H1 (cell line): ENCODE data around the gene USP35. TPM values are rescaled to one million over a fixed set of nuclear protein-coding genes. Genes with fewer than 3 reads are reported as not detected.

Experiments used
- CTCF ChIA-PET: fragments of 300-600 bp; sonication (Branson Sonifier 250); formaldehyde crosslinking; loops from one replicate; lab custom pipeline; 2021; ENCODE audit not compliant: partially characterized antibody; lab: Charles Lee
- POLR2A ChIA-PET: fragments of 300-600 bp; sonication (Branson Sonifier 250); formaldehyde crosslinking; loops from one replicate; lab custom pipeline; 2021; ENCODE audit warnings: inconsistent platforms; ENCODE audit not compliant: partially characterized antibody; lab: Charles Lee
- DNase-seq, 2 experiments: peaks; one replicate each; pipeline versions ENCODE4 v3.0.0 to v3.0.0-alpha.2; 2010 to 2022; ENCODE audit warnings: low spot score in 2 of 2, low read depth in 1 of 2, mixed read lengths in 1 of 2
- FAIRE-seq: peaks from 2 replicates; lab custom pipeline; 2011; peaks lifted over from hg19 to GRCh38; lab: Jason Lieb, UNC
- H2AFZ ChIP-seq: 2 replicates; pipeline ENCODE4 v1.8.1; 2012; ENCODE audit warnings: low read length, inconsistent platforms
- H2AK5ac ChIP-seq: 2 replicates; pipeline ENCODE4 v1.6.1; 2013; ENCODE audit warnings: low read depth, low read length
- H2BK120ac ChIP-seq: replicated peaks from 2 replicates; pipeline ENCODE3; 2013; ENCODE audit warnings: low read depth, low read length, inconsistent platforms
- H2BK12ac ChIP-seq: 2 replicates; pipeline ENCODE4 v1.6.1; 2013; ENCODE audit warnings: low read depth, low read length
- H2BK15ac ChIP-seq: 2 replicates; pipeline ENCODE4 v1.6.1; 2013; ENCODE audit warnings: low read length
- H2BK20ac ChIP-seq: 2 replicates; pipeline ENCODE4 v1.6.1; 2013; ENCODE audit warnings: low read length
- H2BK5ac ChIP-seq: 2 replicates; pipeline ENCODE4 v1.6.1; 2013; ENCODE audit warnings: low read depth, low read length
- H3K14ac ChIP-seq: 2 replicates; pipeline ENCODE4 v1.6.1; 2013; ENCODE audit warnings: inconsistent platforms; ENCODE audit not compliant: insufficient read length
- H3K18ac ChIP-seq: 2 replicates; pipeline ENCODE4 v1.6.1; 2013; ENCODE audit warnings: low read length; ENCODE audit errors: extremely low read depth
- H3K23ac ChIP-seq: 2 replicates; pipeline ENCODE4 v1.6.1; 2013; ENCODE audit warnings: inconsistent platforms; ENCODE audit not compliant: insufficient read length
- H3K23me2 ChIP-seq: 2 replicates; pipeline ENCODE4 v1.6.1; 2013; ENCODE audit warnings: low read depth, low read length
- H3K27ac ChIP-seq: 2 replicates; pipeline ENCODE4 v1.6.1; 2011; ENCODE audit warnings: low read depth, low read length, inconsistent platforms
- H3K27me3 ChIP-seq, 4 experiments: replicated peaks in 1 of 4; 1 replicate in 1 of 4; 2 replicates in 3 of 4; pipeline versions ENCODE4 v1.6.1 to v1.8.1; 2011 to 2013; ENCODE audit warnings: low read length in 3 of 4, mild to moderate bottlenecking in 3 of 4, inconsistent platforms in 2 of 4, mixed read lengths in 2 of 4, moderate library complexity in 1 of 4; ENCODE audit not compliant: control insufficient read depth in 3 of 4, insufficient read depth in 3 of 4; ENCODE audit errors: extremely low read depth in 1 of 4
- H3K36me3 ChIP-seq, 4 experiments: 2 replicates each; pipeline versions ENCODE4 v1.6.1 to v1.8.1; 2011 to 2013; ENCODE audit warnings: mild to moderate bottlenecking in 4 of 4, low read length in 3 of 4, moderate library complexity in 2 of 4, control low read depth in 1 of 4, inconsistent platforms in 1 of 4; ENCODE audit not compliant: insufficient read depth in 4 of 4, control insufficient read depth in 2 of 4
- H3K4ac ChIP-seq: replicated peaks from 2 replicates; pipeline ENCODE3; 2013; ENCODE audit warnings: low read length, low read depth, mixed read lengths, inconsistent platforms; ENCODE audit not compliant: insufficient read length
- H3K4me1 ChIP-seq, 4 experiments: replicated peaks in 1 of 4; 1 replicate in 1 of 4; 2 replicates in 3 of 4; pipeline versions ENCODE4 v1.6.1 to v1.8.1; 2011 to 2013; ENCODE audit warnings: low read length in 3 of 4, inconsistent platforms in 2 of 4, mixed read lengths in 1 of 4; ENCODE audit not compliant: insufficient read depth in 4 of 4, control insufficient read depth in 3 of 4
- H3K4me2 ChIP-seq, 2 experiments: 2 replicates each; pipeline versions ENCODE4 v1.6.1 to v1.8.1; 2011 to 2013; ENCODE audit warnings: low read depth in 2 of 2, low read length in 2 of 2, control low read depth in 1 of 2, inconsistent platforms in 1 of 2, mild to moderate bottlenecking in 1 of 2; ENCODE audit not compliant: insufficient read depth in 1 of 2
- H3K4me3 ChIP-seq, 4 experiments: fragments of 200-600, 300-600 bp in 1 of 4; sonication (generic), shearing (Covaris generic), sonication (Bioruptor Twin) in 1 of 4; 2 replicates each; pipeline versions ENCODE4 v1.5.1 to v1.8.1; 2011 to 2016; ENCODE audit warnings: low read length in 4 of 4, low read depth in 3 of 4, control low read depth in 2 of 4, inconsistent platforms in 2 of 4, mild to moderate bottlenecking in 2 of 4, mixed read lengths in 1 of 4, moderate library complexity in 1 of 4; ENCODE audit not compliant: insufficient read depth in 2 of 4; ENCODE audit errors: extremely low read depth in 1 of 4
- H3K56ac ChIP-seq: replicated peaks from 2 replicates; pipeline ENCODE3; 2013; ENCODE audit warnings: low read depth, mild to moderate bottlenecking, mixed read lengths, low read length, inconsistent platforms; ENCODE audit not compliant: insufficient read length
- H3K79me1 ChIP-seq: 2 replicates; pipeline ENCODE4 v1.6.1; 2013; ENCODE audit warnings: low read depth, low read length, control low read depth
- H3K79me2 ChIP-seq, 2 experiments: 2 replicates each; pipeline versions ENCODE4 v1.6.1 to v1.8.1; 2012 to 2013; ENCODE audit warnings: low read length in 2 of 2, mild to moderate bottlenecking in 2 of 2, inconsistent platforms in 1 of 2; ENCODE audit not compliant: insufficient read depth in 2 of 2, control insufficient read depth in 1 of 2
- H3K9ac ChIP-seq, 4 experiments: replicated peaks in 1 of 4; 1 replicate in 1 of 4; 2 replicates in 3 of 4; pipeline versions ENCODE4 v1.6.1 to v1.8.1; 2011 to 2013; ENCODE audit warnings: low read depth in 3 of 4, low read length in 3 of 4, control low read depth in 2 of 4, mild to moderate bottlenecking in 2 of 4, moderate library complexity in 2 of 4, inconsistent platforms in 1 of 4; ENCODE audit errors: extremely low read depth in 1 of 4
- H3K9me3 ChIP-seq, 2 experiments: 2 replicates each; pipeline versions ENCODE4 v1.6.1 to v1.8.1; 2012 to 2013; ENCODE audit warnings: mild to moderate bottlenecking in 2 of 2, moderate library complexity in 2 of 2, control low read depth in 1 of 2, inconsistent platforms in 1 of 2, low read depth in 1 of 2, low read length in 1 of 2, mixed read lengths in 1 of 2; ENCODE audit not compliant: insufficient read depth in 2 of 2
- H4K20me1 ChIP-seq, 2 experiments: replicated peaks in 1 of 2; 2 replicates each; pipeline versions ENCODE3 to v1.8.1; 2011 to 2013; ENCODE audit warnings: inconsistent platforms in 2 of 2, low read length in 2 of 2, mild to moderate bottlenecking in 1 of 2; ENCODE audit not compliant: insufficient read depth in 2 of 2, control insufficient read depth in 1 of 2
- H4K5ac ChIP-seq: 2 replicates; pipeline ENCODE4 v1.6.1; 2013; ENCODE audit warnings: low read length, low read depth, mixed read lengths, inconsistent platforms; ENCODE audit not compliant: insufficient read length
- H4K8ac ChIP-seq: 2 replicates; pipeline ENCODE4 v1.8.0; 2013; ENCODE audit warnings: mild to moderate bottlenecking, moderate library complexity, low read length, inconsistent platforms; ENCODE audit not compliant: insufficient read depth; ENCODE audit errors: extremely low read depth
- H4K91ac ChIP-seq: replicated peaks from 2 replicates; pipeline ENCODE3; 2013; ENCODE audit warnings: low read length, mixed read lengths, inconsistent platforms; ENCODE audit not compliant: insufficient read length
- RAD21 ChIP-seq, 2 experiments: IDR thresholded peaks in 1 of 2; conservative IDR thresholded peaks in 1 of 2; 2 replicates each; pipeline ENCODE4 v1.6.1; 2011; ENCODE audit warnings: low read depth in 2 of 2, low read length in 2 of 2, improper control_type of control experiment in 1 of 2, inconsistent platforms in 1 of 2, mild to moderate bottlenecking in 1 of 2, moderate library complexity in 1 of 2
- TEAD4 ChIP-seq: IDR thresholded peaks from 2 replicates; pipeline ENCODE4 v1.6.1; 2012; ENCODE audit warnings: low read depth, low read length, inconsistent platforms, mixed read lengths
- WGBS, 2 experiments: shearing (Covaris generic) in 1 of 2; methylation state at CpG; one replicate each; pipeline versions ENCODE4 v1.1.6 to v1.1.7; 2013 to 2015; ENCODE audit warnings: low lambda C conversion rate in 2 of 2, mixed read lengths in 2 of 2, inconsistent platforms in 1 of 2, low coverage in 1 of 2, missing lambda C conversion rate in 1 of 2; ENCODE audit not compliant: insufficient replicate concordance in 2 of 2, insufficient coverage in 1 of 2, insufficient read length in 1 of 2; ENCODE audit errors: extremely low coverage in 1 of 2, missing lambda C conversion rate in 1 of 2; 5-methylcytosine and 5-hydroxymethylcytosine counted together
- polyA plus RNA-seq, 7 experiments: library from polyadenylated mRNA; depleted of rRNA in 3 of 7; stranded (reverse) in 5 of 7; unstranded in 2 of 7; fragments of >200 nt in 5 of 7; fragments of 200-250 nt in 2 of 7; gene quantifications; 1 replicate in 5 of 7; 2 replicates in 1 of 7; 4 replicates in 1 of 7; pipeline versions ENCODE4 v1.2.1 to v1.2.3, GENCODE V29; 2011 to 2013; ENCODE audit warnings: missing spikeins in 2 of 7, mixed read lengths in 2 of 7
- total RNA-seq: library from RNA; stranded (reverse); fragmentation: NEBNext Ultra II Directional; extraction: Animal tissue kit (Norgen Biotek cat#: 25700); gene quantifications from 2 replicates; pipeline ENCODE4 v1.2.1, GENCODE V29; 2021

USP35 gene
- total and polyA plus RNA-seq, 2 of the 8 experiments (the other 6 are each of a cell fraction or from before 2014, with no cell fraction given) = 4.6 to 6.8 TPM

DNA sequence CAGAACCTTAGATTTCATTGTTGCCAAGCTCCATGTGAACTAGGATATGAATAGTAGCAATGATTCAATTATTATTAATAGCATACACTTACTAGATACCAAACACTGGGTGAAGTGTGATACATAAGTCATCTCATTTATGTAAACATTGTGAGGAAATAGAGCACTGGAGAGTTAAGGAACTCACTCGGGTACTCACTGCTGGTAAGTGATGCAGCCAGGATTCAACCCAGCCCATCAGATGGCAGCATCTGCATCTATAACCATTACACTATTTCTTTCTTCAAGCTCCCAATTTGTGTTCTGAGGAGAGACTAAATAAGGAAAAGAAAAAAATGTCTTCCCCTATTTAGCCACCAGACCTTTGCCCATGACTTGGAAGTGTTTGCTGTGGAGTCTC lies 39.1 kb upstream of the USP35 start:
- H4K91ac ChIP-seq = no peak overlapping the region
- H3K4me3 ChIP-seq = no peak overlapping the region
- no peak overlapping the region for H2AFZ ChIP-seq
- DNase-seq (no peak), FAIRE-seq (no peak)
- no peaks in the 10 kb centered on the region for H3K79me2 ChIP-seq
- H3K27me3 ChIP-seq = no peaks in the 10 kb centered on the region
- no peak overlapping the region for H3K4me2 ChIP-seq
- H2BK5ac ChIP-seq = no peak overlapping the region
- CTCF ChIA-PET = interaction anchor here (1.2 kb wide), 1 partner anchor 415 kb away, joined by 3 read pairs; no protein-coding TSS in a partner anchor
- no peak overlapping the region for H3K23ac ChIP-seq
- H3K23me2 ChIP-seq = no peaks in the 10 kb centered on the region
- H4K20me1 ChIP-seq = no peaks in the 10 kb centered on the region
- H3K27ac ChIP-seq = no peak overlapping the region
- H3K79me1 ChIP-seq = no peaks in the 10 kb centered on the region
- no peak overlapping the region for H2BK120ac ChIP-seq
- TF ChIP-seq TEAD4 = no peak
- TF ChIP-seq RAD21 (IDR thresholded peaks at IDR 0.05 in 1 of 2, conservative IDR thresholded peaks at IDR 0.05 in 1 of 2; ENCODE audit: low read depth in 2 of 2, low read length in 2 of 2) = peak; percentile 32 to 43; a peak in 2 of 4 replicates
- POLR2A ChIA-PET = interaction anchor here (0.9 kb wide), 1 partner anchor 13 kb away, joined by 3 read pairs; no protein-coding TSS in a partner anchor
- no peak overlapping the region for H3K18ac ChIP-seq
- H4K8ac ChIP-seq = no peak overlapping the region
- no peaks in the 10 kb centered on the region for H3K9me3 ChIP-seq
- no peak overlapping the region for H2BK15ac ChIP-seq
- no peak overlapping the region for H3K14ac ChIP-seq
- H4K5ac ChIP-seq = no peak overlapping the region
- H2BK12ac ChIP-seq = no peak overlapping the region
- WGBS, 2 experiments = 100% methylated on average over 1 of the region's 1 CpG; no CpG with 5 or more reads in 1 of the 2 experiments
- H3K36me3 ChIP-seq = no peaks in the 10 kb centered on the region
- no peak overlapping the region for H3K4ac ChIP-seq
- no peak overlapping the region for H2BK20ac ChIP-seq
- no peak overlapping the region for H3K9ac ChIP-seq
- H2AK5ac ChIP-seq = no peak overlapping the region
- no peak overlapping the region for H3K56ac ChIP-seq
- peaks cover 0 to 6% (median 0%) of the 10 kb centered on the region in 4 experiments; a peak in 2 of 7 replicates for H3K4me1 ChIP-seq
